Stomach (tissue), 9 donors: ENCODE measurements around the gene CCDC68. TPM values are rescaled to one million over a fixed set of nuclear protein-coding genes. Genes with fewer than 3 reads are reported as not detected.

Source experiments
- DNase-seq, 2 donors: peaks; one replicate each; pipeline versions ENCODE4 v3.0.0 to v3.0.0-alpha.2; 2013 to 2019
- H3K27ac ChIP-seq, 5 donors: fragments of 200-600 bp in 4 of 5; sonication (generic) in 4 of 5; one replicate each; pipeline ENCODE4 v1.5.1; 2013 to 2019; ENCODE audit warnings: mild to moderate bottlenecking in 1 of 5, moderate library complexity in 1 of 5
- H3K27me3 ChIP-seq, 3 donors: fragments of 200-600 bp; sonication (generic); one replicate each; pipeline ENCODE4 v1.5.1; 2017 to 2019; ENCODE audit warnings: mixed run types in 1 of 3
- H3K36me3 ChIP-seq, 4 donors: fragments of 200-600 bp; sonication (generic); 1 replicate in 3 of 4; 2 replicates in 1 of 4; pipeline ENCODE4 v1.5.1; 2016 to 2019
- H3K4me1 ChIP-seq, 4 donors: fragments of 200-600 bp; sonication (generic); one replicate each; pipeline ENCODE4 v1.5.1; 2016 to 2019
- H3K4me3 ChIP-seq, 4 donors: fragments of 200-600 bp; sonication (generic) in 3 of 4; one replicate each; pipeline ENCODE4 v1.5.1; 2016 to 2019; ENCODE audit warnings: mild to moderate bottlenecking in 1 of 4
- H3K9me3 ChIP-seq, 4 donors: fragments of 200-600 bp; sonication (generic); one replicate each; pipeline ENCODE4 v1.5.1; 2016 to 2019
- CTCF ChIP-seq, 7 experiments: fragments of 450-650 bp in 4 of 7; fragments of 200-600 bp in 3 of 7; sonication (generic) in 3 of 7; IDR thresholded peaks; one replicate each; pipeline ENCODE4 v1.5.1; 2016 to 2019; ENCODE audit warnings: antibody characterized with exemption in 7 of 7, control low read depth in 2 of 7, mild to moderate bottlenecking in 1 of 7
- EP300 ChIP-seq: sonication (generic); formaldehyde crosslinking; IDR thresholded peaks from one replicate; pipeline ENCODE4 v1.6.1; 2017; ENCODE audit warnings: antibody characterized with exemption
- POLR2A ChIP-seq, 4 donors: fragments of 450-650 bp; IDR thresholded peaks; one replicate each; pipeline ENCODE4 v1.6.1; 2016; ENCODE audit warnings: antibody characterized with exemption in 4 of 4, control low read depth in 2 of 4, mild to moderate bottlenecking in 1 of 4, moderate library complexity in 1 of 4
- POLR2AphosphoS5 ChIP-seq, 3 donors: sonication (generic); formaldehyde crosslinking; IDR thresholded peaks; one replicate each; pipeline ENCODE4 v1.6.1; 2016; ENCODE audit warnings: antibody characterized with exemption in 3 of 3
- WGBS, 5 donors: extraction: QIAGEN DNeasy Blood & Tissue Kit in 3 of 5; methylation state at CpG; one replicate each; pipeline versions ENCODE4 v1.1.5 to v1.1.7; 2013 to 2018; 5-methylcytosine and 5-hydroxymethylcytosine counted together
- intact Hi-C: fragments of 100-400 bp; cut with DNase I; formaldehyde crosslinking; loops from one replicate; pipeline ENCODE4 v1.15.1; 2023; ENCODE audit warnings: low total_unique reads
- polyA plus RNA-seq, 3 donors: library from polyadenylated mRNA; stranded (reverse); fragments of 200-250 nt; gene quantifications; one replicate each; pipeline ENCODE4 v1.2.3, GENCODE V29; 2013
- total RNA-seq, 5 donors: library from RNA; depleted of rRNA; stranded (reverse); fragments of >200 nt; gene quantifications; one replicate each; pipeline versions ENCODE4 v1.1.0 to v1.2.3, GENCODE V29; 2014 to 2016
- donor health status: healthy with polysubstance abuse.
- donor health status: Bipolar disorder and iron deficiency.
- donor health status: healthy.

CCDC68 gene
- total and polyA plus RNA-seq, 8 donors, result 2.8 to 154 (median 22.0) TPM

DNA sequence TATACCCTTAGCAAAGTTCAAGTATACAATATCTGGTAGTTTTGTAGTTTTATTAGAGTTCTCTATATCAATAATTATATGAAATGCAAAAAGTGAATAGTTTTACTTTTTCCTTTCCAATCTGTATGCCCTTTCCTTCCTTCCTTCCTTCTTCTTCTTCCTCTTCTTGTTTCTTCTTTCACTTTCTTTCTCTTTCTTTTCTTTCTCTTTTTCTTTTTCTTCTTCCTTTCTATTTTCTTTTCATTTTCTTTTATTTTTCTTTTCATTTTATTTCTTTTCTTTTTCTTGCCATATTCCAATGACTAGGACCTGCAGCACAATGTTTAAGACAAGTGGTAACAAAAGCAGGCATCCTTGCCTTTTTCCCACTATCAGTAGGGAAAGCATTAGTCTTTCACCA is 59.8 kb downstream of the CCDC68 start:
- Histone ChIP-seq H3K4me1 (no peaks in the 10 kb centered on the region), H3K27ac (no peak overlapping the region), H3K9me3 (no peaks in the 10 kb centered on the region), H3K27me3 (no peaks in the 10 kb centered on the region), H3K4me3 (no peak overlapping the region), H3K36me3 (peaks cover 0 to 5% (median 2%) of the 10 kb centered on the region in 4 donors)
- intact Hi-C loops, result no loop called here
- DNase-seq, result no peak
- TF ChIP-seq POLR2AphosphoS5 (IDR thresholded peaks at IDR 0.05) (no peak), EP300 (no peak), POLR2A (IDR thresholded peaks at IDR 0.05) (no peak), CTCF (IDR thresholded peaks at IDR 0.05) (no peak)

DNA sequence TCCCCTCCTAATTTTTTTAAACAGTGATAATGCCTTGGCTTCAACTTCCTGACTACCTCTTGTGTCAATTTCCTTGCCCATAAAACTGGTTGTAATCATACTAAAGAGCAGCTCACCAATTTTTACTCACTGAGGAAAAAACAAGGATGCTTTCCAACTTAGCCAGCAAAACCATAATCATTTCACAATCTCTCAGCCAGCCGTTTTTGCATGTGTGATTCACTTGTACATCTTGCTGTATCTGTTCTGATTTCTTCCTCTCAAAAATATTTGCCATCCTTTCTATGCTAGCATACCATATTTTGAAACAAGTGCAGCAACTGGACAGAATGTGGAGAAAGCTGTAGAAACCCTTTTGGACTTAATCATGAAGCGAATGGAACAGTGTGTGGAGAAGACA is 70.3 kb downstream of the CCDC68 start:
- Histone ChIP-seq H3K27ac (no peak overlapping the region), H3K36me3 (peaks cover 0 to 16% (median 12%) of the 10 kb centered on the region in 4 donors), H3K9me3 (no peaks in the 10 kb centered on the region), H3K27me3 (no peaks in the 10 kb centered on the region), H3K4me3 (no peak overlapping the region), H3K4me1 (no peaks in the 10 kb centered on the region)
- 70 to 78% (median 76%) methylated on average over 2 of the region's 2 CpGs for WGBS, 5 donors
- TF ChIP-seq EP300 (no peak), POLR2AphosphoS5 (IDR thresholded peaks at IDR 0.05) (no peak), CTCF (IDR thresholded peaks at IDR 0.05) (no peak), POLR2A (IDR thresholded peaks at IDR 0.05) (no peak)
- no peak for DNase-seq
- intact Hi-C loops, result no loop called here

- intact Hi-C loops, result no loop called here
- Histone ChIP-seq H3K27me3 (no peaks in the 10 kb centered on the region), H3K9me3 (no peaks in the 10 kb centered on the region), H3K4me1 (no peaks in the 10 kb centered on the region), H3K36me3 (peaks cover 0 to 21% (median 16%) of the 10 kb centered on the region in 4 donors), H3K4me3 (no peak overlapping the region), H3K27ac (no peak overlapping the region)
- TF ChIP-seq POLR2A (IDR thresholded peaks at IDR 0.05) (no peak), CTCF (IDR thresholded peaks at IDR 0.05) (no peak), POLR2AphosphoS5 (IDR thresholded peaks at IDR 0.05) (no peak), EP300 (no peak)
- 86 to 95% (median 90%) methylated on average over 2 of the region's 2 CpGs for WGBS, 5 donors
- DNase-seq, result no peak
Measured at GRCh38 chr18:54888378-54888777, 70.9 kb downstream of the CCDC68 start.

DNA sequence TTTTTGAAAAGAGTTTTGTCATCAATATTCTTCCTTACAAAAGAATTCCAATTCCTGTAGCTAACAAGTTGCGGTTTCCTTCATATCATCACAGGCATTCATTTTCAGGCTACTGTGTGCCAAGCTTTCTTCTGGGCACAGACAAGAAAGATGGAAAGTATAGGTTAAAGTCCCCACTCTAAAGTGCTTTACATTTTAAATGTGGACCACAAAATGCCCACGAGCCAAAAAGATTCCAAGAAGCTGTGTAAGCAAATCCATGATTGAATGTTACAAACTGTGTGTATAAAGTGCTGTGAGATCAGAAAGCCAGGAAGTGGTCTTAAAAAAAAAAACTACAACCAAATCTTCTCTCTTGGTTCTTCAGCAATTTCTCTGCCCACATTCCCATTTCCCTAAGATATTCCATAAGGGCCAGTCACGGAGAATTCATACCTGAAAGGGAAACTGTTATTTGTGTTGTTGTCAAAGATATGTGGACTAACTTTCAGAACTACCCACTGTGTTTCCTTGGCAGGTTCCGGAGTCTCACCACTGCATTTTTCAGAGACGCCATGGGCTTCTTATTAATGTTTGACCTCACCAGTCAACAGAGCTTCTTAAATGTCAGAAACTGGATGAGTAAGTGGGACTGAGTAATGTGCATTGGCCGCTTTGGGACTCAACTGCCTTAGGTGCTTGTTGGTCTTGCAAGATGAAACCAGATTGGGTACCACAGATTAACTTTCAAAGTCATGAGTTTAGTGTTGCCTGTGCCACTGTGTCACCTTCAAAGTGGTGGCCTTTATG is 75.3 kb downstream of the CCDC68 start:
- DNase-seq, result no peak
- peaks cover 0 to 25% (median 16%) of the 10 kb centered on the region in 4 donors for H3K36me3 ChIP-seq
- no peak overlapping the region for H3K27ac ChIP-seq
- peaks cover 0 to 25% (median 0%) of the 10 kb centered on the region in 4 donors for H3K4me1 ChIP-seq
- no peaks in the 10 kb centered on the region for H3K9me3 ChIP-seq
- WGBS, 5 donors, result 76 to 89% (median 87%) methylated on average over 6 of the region's 6 CpGs
- intact Hi-C loops, result no loop called here
- H3K27me3 ChIP-seq, result no peaks in the 10 kb centered on the region
- TF ChIP-seq POLR2A (IDR thresholded peaks at IDR 0.05), result no peak
- TF ChIP-seq CTCF (IDR thresholded peaks at IDR 0.05), result no peak
- TF ChIP-seq EP300, result no peak
- TF ChIP-seq POLR2AphosphoS5 (IDR thresholded peaks at IDR 0.05), result no peak
- no peak overlapping the region for H3K4me3 ChIP-seq
